ENCODE results near the gene ESPN. TPM values are rescaled to one million over a fixed set of nuclear protein-coding genes. Genes with fewer than 3 reads are reported as not detected.

Gene ESPN
- total RNA-seq, 4 donors from 2014 or later = 0.47 to 0.92 (median 0.81) TPM; not detected in 1

DNA sequence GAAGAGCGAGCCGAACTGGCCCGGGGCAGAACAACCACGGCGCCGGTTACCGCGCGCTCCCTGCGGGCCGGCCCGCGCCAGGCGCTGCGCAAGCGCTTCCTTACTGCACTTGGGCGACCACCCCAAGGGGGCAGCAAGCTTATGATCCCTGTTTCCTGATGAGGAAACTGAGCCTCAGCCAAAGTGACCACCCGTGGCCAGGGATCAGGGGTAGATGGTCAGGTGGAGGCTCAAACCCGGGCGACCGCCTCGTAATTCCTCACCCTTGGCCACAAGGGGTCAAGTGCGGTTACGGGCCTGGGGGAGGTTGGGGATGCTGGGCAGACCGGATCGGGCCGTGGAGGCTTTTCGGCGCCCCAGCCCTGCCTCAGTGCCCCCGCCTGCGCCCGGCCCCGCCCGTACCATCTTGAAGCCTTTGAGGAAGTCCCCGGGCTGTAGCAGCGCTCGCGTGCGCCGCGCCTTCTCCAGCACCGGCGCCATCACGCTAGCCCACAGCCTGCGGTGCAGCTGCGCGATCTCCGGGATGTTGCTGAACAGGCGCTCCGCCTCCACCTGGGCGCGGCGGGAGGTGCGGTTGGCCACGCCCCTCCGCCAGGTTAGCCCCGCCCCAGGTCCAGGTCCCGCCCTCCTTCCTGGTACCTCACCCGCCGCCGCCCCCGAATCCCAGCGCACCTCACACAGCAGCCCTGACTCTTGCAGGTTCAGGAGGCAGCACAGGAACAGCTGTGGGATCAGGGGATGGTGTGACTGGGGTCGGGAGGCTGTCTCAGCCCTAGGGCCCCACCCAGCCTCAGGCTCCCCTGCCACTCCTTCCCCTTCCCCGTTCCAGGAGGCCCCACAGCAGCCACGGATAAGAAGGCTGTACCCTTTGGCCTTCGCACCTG, 46.8 kb downstream of the ESPN start:
- no peak overlapping the region for H3K27ac ChIP-seq
- 74% methylated on average over 13 of the region's 67 CpGs; no CpG with 5 or more reads in 1 of the 2 donors for WGBS, 2 donors (ENCODE audit: low coverage in 1 of 2)

GRCh38 chr1:6471970-6472368, 47.4 kb downstream of the ESPN start:
- H3K9me3 ChIP-seq = no peaks in the 10 kb centered on the region
- H3K27me3 ChIP-seq = peaks cover 12% of the 10 kb centered on the region
- TF ChIP-seq POLR2AphosphoS5 (IDR thresholded peaks at IDR 0.05) (no peak), CTCF (IDR thresholded peaks at IDR 0.05) (no peak), EP300 (IDR thresholded peaks at IDR 0.05) (no peak), POLR2A (IDR thresholded peaks at IDR 0.05) (no peak)
- H3K4me3 ChIP-seq = no peak overlapping the region
- WGBS, 2 donors (ENCODE audit: low coverage in 1 of 2) = no CpG with 5 or more reads among the region's 7 CpGs
- H3K4me1 ChIP-seq = no peaks in the 10 kb centered on the region
- ATAC-seq = no peak
- peaks cover 0 to 80% of the 10 kb centered on the region in 2 donors for H3K36me3 ChIP-seq
- no peak overlapping the region for H3K27ac ChIP-seq

More for the DNA sequence above, 46.8 kb downstream of the ESPN start:
- ATAC-seq = no peak
- Histone ChIP-seq H3K36me3 (peaks cover 0 to 82% of the 10 kb centered on the region in 2 donors), H3K4me3 (no peak overlapping the region), H3K27me3 (peaks cover 18% of the 10 kb centered on the region), H3K9me3 (no peaks in the 10 kb centered on the region), H3K4me1 (no peaks in the 10 kb centered on the region)
- TF ChIP-seq POLR2A (IDR thresholded peaks at IDR 0.05) (no peak), CTCF (IDR thresholded peaks at IDR 0.05) (no peak), EP300 (IDR thresholded peaks at IDR 0.05) (no peak), POLR2AphosphoS5 (IDR thresholded peaks at IDR 0.05) (no peak)

DNA sequence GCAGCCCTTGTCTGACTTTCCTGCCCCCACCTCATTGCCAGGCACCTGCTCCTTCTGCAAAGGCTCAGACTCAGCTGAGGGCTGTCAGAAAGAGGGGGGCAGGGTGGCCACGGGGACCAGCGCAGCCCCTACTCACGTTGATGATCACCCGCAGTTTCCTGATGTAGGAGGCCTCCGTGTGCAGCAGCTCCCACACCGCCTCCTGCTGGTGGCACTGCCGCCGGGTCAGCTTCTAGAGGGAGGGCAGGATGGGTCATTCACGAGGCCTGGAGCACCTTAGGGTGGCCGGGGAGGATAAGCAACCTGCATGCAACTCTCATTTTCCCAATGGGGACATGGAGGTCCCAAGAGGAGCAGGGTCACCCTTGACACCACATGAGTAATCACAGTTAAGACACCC, 47.8 kb downstream of the ESPN start:
- H3K36me3 ChIP-seq = peaks cover 0 to 76% of the 10 kb centered on the region in 2 donors
- H3K4me3 ChIP-seq = no peak overlapping the region
- H3K27me3 ChIP-seq = peaks cover 8% of the 10 kb centered on the region
- no peaks in the 10 kb centered on the region for H3K4me1 ChIP-seq
- ATAC-seq = no peak
- no peak overlapping the region for H3K27ac ChIP-seq
- no peaks in the 10 kb centered on the region for H3K9me3 ChIP-seq
- no CpG with 5 or more reads among the region's 10 CpGs for WGBS, 2 donors (ENCODE audit: low coverage in 1 of 2)
- TF ChIP-seq CTCF (IDR thresholded peaks at IDR 0.05) (no peak), EP300 (IDR thresholded peaks at IDR 0.05) (no peak), POLR2A (IDR thresholded peaks at IDR 0.05) (no peak), POLR2AphosphoS5 (IDR thresholded peaks at IDR 0.05) (no peak)

- Histone ChIP-seq H3K27me3 (peaks cover under 1% of the 10 kb centered on the region), H3K4me3 (no peak overlapping the region), H3K27ac (no peak overlapping the region), H3K36me3 (peaks cover 0 to 68% of the 10 kb centered on the region in 2 donors), H3K4me1 (no peaks in the 10 kb centered on the region), H3K9me3 (no peaks in the 10 kb centered on the region)
- no peak for TF ChIP-seq POLR2A (IDR thresholded peaks at IDR 0.05)
- no peak for TF ChIP-seq CTCF (IDR thresholded peaks at IDR 0.05)
- no peak for TF ChIP-seq POLR2AphosphoS5 (IDR thresholded peaks at IDR 0.05)
- no peak for TF ChIP-seq EP300 (IDR thresholded peaks at IDR 0.05)
- no peak for ATAC-seq
- no CpG with 5 or more reads among the region's 18 CpGs for WGBS, 2 donors (ENCODE audit: low coverage in 1 of 2)
Observed at GRCh38 chr1:6473156-6473555, 48.6 kb downstream of the ESPN start.

Data from gastroesophageal sphincter (tissue), 4 donors.